Kidney (tissue), 14 donors: Measurements from ENCODE around the gene ZFP1. TPM values are rescaled to one million over a fixed set of nuclear protein-coding genes. Genes with fewer than 3 reads are reported as not detected.

Experiments
- DNase-seq, 5 donors: peaks; one replicate each; pipeline ENCODE4 v3.0.0-alpha.2; 2013 to 2020
- FAIRE-seq: peaks from 2 replicates; lab custom pipeline; 2012; peaks lifted over from hg19 to GRCh38; lab: Jason Lieb, UNC
- H3K27ac ChIP-seq, 2 donors: one replicate each; pipeline ENCODE4 v1.7.0; 2013; ENCODE audit warnings: low read depth in 2 of 2, low read length in 2 of 2, inconsistent platforms in 1 of 2
- H3K27me3 ChIP-seq: one replicate; pipeline ENCODE4 v1.7.1; 2013; ENCODE audit warnings: low read length, inconsistent platforms; ENCODE audit not compliant: control insufficient read depth, insufficient read depth
- H3K36me3 ChIP-seq, 3 donors: one replicate each; pipeline versions ENCODE4 v1.7.0 to v1.7.1; 2013; ENCODE audit warnings: low read length in 3 of 3, control low read depth in 1 of 3, inconsistent platforms in 1 of 3; ENCODE audit not compliant: insufficient read depth in 3 of 3, control insufficient read depth in 2 of 3
- H3K4me1 ChIP-seq, 3 donors: one replicate each; pipeline versions ENCODE4 v1.7.0 to v1.7.1; 2013; ENCODE audit warnings: low read length in 3 of 3, inconsistent platforms in 1 of 3, low read depth in 1 of 3; ENCODE audit not compliant: control insufficient read depth in 2 of 3, insufficient read depth in 2 of 3
- H3K4me3 ChIP-seq, 3 donors: one replicate each; pipeline versions ENCODE4 v1.7.0 to v1.8.1; 2013; ENCODE audit warnings: low read length in 3 of 3, control low read depth in 1 of 3, inconsistent platforms in 1 of 3
- H3K9ac ChIP-seq, 3 donors: one replicate each; pipeline versions ENCODE4 v1.7.0 to v1.7.1; 2013; ENCODE audit warnings: low read length in 3 of 3, control low read depth in 1 of 3, inconsistent platforms in 1 of 3
- H3K9me3 ChIP-seq, 3 donors: one replicate each; pipeline versions ENCODE4 v1.7.0 to v1.7.1; 2013; ENCODE audit warnings: low read length in 3 of 3, control low read depth in 1 of 3, inconsistent platforms in 1 of 3; ENCODE audit not compliant: control insufficient read depth in 2 of 3, insufficient read depth in 1 of 3
- intact Hi-C: fragments of 100-400 bp; cut with DNase I; formaldehyde crosslinking; loops from one replicate; pipeline ENCODE4 v1.11.1; 2022
- polyA plus RNA-seq: library from polyadenylated mRNA; stranded (reverse); fragments of 350-450 nt; fragmentation: Illumina TruSeq; extraction: RNeasy Lipid Tissue Mini Kit (QIAGEN cat#74804); gene quantifications from one replicate; pipeline ENCODE4 v1.2.3, GENCODE V29; 2014; ENCODE audit warnings: low read depth, low replicate concordance; ENCODE audit not compliant: insufficient read depth
- total RNA-seq: library from RNA; stranded (reverse); fragmentation: NEBNext Ultra II Directional; extraction: Animal tissue kit (Norgen Biotek cat#: 25700); gene quantifications from one replicate; pipeline ENCODE4 v1.2.1, GENCODE V29; 2021
- TF ChIP-seq, protein P1 (sequence below): IDR thresholded peaks from 3 replicates; pipeline ENCODE4 v1.5.1; 2012; ENCODE audit warnings: mild to moderate bottlenecking, moderate library complexity, borderline replicate concordance; ENCODE audit not compliant: insufficient read depth; ENCODE audit errors: extremely low read depth
- donor health status: control.
- donor health status: control.
- donor health status: control.
- donor health status: control.
- donor health status: control.
- donor health status: DM: yes; HTN: yes; CAD: no.
- donor health status: Normal renal cell carcinoma (clear cell type).

The ZFP1 gene
- total and polyA plus RNA-seq, 2 donors from 2014 or later, result 4.6 to 9.2 TPM

DNA sequence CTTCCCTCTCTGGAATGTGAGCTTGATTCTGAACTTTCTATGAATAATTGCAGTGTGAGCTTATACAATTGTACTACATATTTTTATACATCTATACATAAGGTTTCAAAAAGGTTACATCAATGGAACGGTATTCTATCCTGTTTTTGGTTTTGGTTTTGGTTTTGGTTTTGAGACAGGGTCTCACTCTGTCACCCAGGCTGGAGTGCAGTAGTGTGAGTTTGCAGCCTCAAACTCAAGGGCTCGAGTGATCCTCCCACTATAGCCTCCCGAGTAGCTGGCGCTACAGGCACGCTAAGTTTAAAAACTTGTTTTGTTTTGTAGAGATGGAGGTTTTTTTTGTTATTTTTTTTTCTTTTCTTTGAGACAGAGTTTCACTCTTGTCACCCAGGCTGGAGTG lies 71.5 kb downstream of the ZFP1 start:
- DNase-seq (no peak), FAIRE-seq (no peak)
- H3K36me3 ChIP-seq, result no peaks in the 10 kb centered on the region
- H3K9me3 ChIP-seq, result no peaks in the 10 kb centered on the region
- H3K27ac ChIP-seq, result no peak overlapping the region
- no peaks in the 10 kb centered on the region for H3K4me1 ChIP-seq
- H3K9ac ChIP-seq, result no peak overlapping the region
- H3K27me3 ChIP-seq, result no peaks in the 10 kb centered on the region
- H3K4me3 ChIP-seq, result peak overlapping the region in 1 of 3 donors; percentile 18
- intact Hi-C loops, result no loop called here
- TF ChIP-seq, protein P1, sequence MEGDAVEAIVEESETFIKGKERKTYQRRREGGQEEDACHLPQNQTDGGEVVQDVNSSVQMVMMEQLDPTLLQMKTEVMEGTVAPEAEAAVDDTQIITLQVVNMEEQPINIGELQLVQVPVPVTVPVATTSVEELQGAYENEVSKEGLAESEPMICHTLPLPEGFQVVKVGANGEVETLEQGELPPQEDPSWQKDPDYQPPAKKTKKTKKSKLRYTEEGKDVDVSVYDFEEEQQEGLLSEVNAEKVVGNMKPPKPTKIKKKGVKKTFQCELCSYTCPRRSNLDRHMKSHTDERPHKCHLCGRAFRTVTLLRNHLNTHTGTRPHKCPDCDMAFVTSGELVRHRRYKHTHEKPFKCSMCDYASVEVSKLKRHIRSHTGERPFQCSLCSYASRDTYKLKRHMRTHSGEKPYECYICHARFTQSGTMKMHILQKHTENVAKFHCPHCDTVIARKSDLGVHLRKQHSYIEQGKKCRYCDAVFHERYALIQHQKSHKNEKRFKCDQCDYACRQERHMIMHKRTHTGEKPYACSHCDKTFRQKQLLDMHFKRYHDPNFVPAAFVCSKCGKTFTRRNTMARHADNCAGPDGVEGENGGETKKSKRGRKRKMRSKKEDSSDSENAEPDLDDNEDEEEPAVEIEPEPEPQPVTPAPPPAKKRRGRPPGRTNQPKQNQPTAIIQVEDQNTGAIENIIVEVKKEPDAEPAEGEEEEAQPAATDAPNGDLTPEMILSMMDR, result no peak

Other genes with a start within 250 kb of the ZFP1 start
- 60.0 TPM for gene WDR59, start 163.4 kb upstream of the ZFP1 start, total RNA-seq
- gene WDR59, start 163.4 kb upstream of the ZFP1 start, polyA plus RNA-seq, result 32.6 TPM
- gene ZNRF1, start 149.5 kb upstream of the ZFP1 start, total RNA-seq, result 23.1 TPM
- 10.8 TPM for gene ZNRF1, start 149.5 kb upstream of the ZFP1 start, polyA plus RNA-seq
- gene LDHD, start 31.7 kb upstream of the ZFP1 start, total RNA-seq, result 14.7 TPM
- gene LDHD, start 31.7 kb upstream of the ZFP1 start, polyA plus RNA-seq, result 73.3 TPM
- gene CTRB2, start 58.6 kb downstream of the ZFP1 start, total RNA-seq, result not detected
- gene CTRB2, start 58.6 kb downstream of the ZFP1 start, polyA plus RNA-seq, result not detected
- gene CTRB1, start 70.5 kb downstream of the ZFP1 start, total RNA-seq, result not detected
- not detected for gene CTRB1, start 70.5 kb downstream of the ZFP1 start, polyA plus RNA-seq
- 123 TPM for gene BCAR1, start 103.1 kb downstream of the ZFP1 start, total RNA-seq
- gene BCAR1, start 103.1 kb downstream of the ZFP1 start, polyA plus RNA-seq, result 69.1 TPM